ENCODE data around the gene NRL.
A peak's percentile ranks its signal among the peaks of the same experiment; 100 is the strongest.

NRL gene

GRCh38 chr14:24147761-24148428, 33.1 kb upstream of the NRL start:
- TF ChIP-seq CTCF (IDR thresholded peaks at IDR 0.05; ENCODE audit: insufficient read depth, low read depth, low read length, missing control alignments): no peak
- H3K4me3 ChIP-seq (ENCODE audit: low read length): peak overlapping the region; percentile 87
- DNase-seq (ENCODE audit: low read depth): no peak

GRCh38 chr14:24146978-24147760, 32.4 kb upstream of the NRL start, which contains the start of gene RNF31:
RNF31 (plus strand) TSS chr14:24147498; CDS start chr14:24147699, 201 bp downstream.
- peak; percentile 100 for DNase-seq (ENCODE audit: low read depth)
- peak within 1 kb of the TSS; percentile 87 for H3K4me3 ChIP-seq (ENCODE audit: low read length)
- no peak for TF ChIP-seq CTCF (IDR thresholded peaks at IDR 0.05; ENCODE audit: insufficient read depth, low read depth, low read length, missing control alignments)

- peak; percentile 97 for DNase-seq (ENCODE audit: low read depth)
- no peak for TF ChIP-seq CTCF (IDR thresholded peaks at IDR 0.05; ENCODE audit: insufficient read depth, low read depth, low read length, missing control alignments)
- peak within 1 kb of the TSS; percentile 87 for H3K4me3 ChIP-seq (ENCODE audit: low read length)
These were observed 31.8 kb upstream of the NRL start, which contains the start of gene PSME2 for GRCh38 chr14:24146453-24146977. PSME2 (minus strand) TSS chr14:24146610; CDS start chr14:24146581, 29 bp downstream.

- peak overlapping the region; percentile 87 for H3K4me3 ChIP-seq (ENCODE audit: low read length)
- DNase-seq (ENCODE audit: low read depth): no peak
- TF ChIP-seq CTCF (IDR thresholded peaks at IDR 0.05; ENCODE audit: insufficient read depth, low read depth, low read length, missing control alignments): no peak
These were observed 31.1 kb upstream of the NRL start for GRCh38 chr14:24145690-24146452.

- no peak for DNase-seq (ENCODE audit: low read depth)
- TF ChIP-seq CTCF (IDR thresholded peaks at IDR 0.05; ENCODE audit: insufficient read depth, low read depth, low read length, missing control alignments): no peak
- no peak overlapping the region for H3K4me3 ChIP-seq (ENCODE audit: low read length)
These were observed 30.5 kb upstream of the NRL start for GRCh38 chr14:24145219-24145618.

- H3K4me3 ChIP-seq (ENCODE audit: low read length): no peak overlapping the region
These were observed 29.7 kb upstream of the NRL start for GRCh38 chr14:24144451-24144850.

More at GRCh38 chr14:24144451-24144850, 29.7 kb upstream of the NRL start:
- no peak for TF ChIP-seq CTCF (IDR thresholded peaks at IDR 0.05; ENCODE audit: insufficient read depth, low read depth, low read length, missing control alignments)
- no peak for DNase-seq (ENCODE audit: low read depth)
